T-helper 1 cell treated with Interleukin-12 subunit alpha and Interleukin-12 subunit beta and Interleukin-4 antibody, amounts not matched to agents 30 μg/mL and 1 μg/mL, for 36 hours (primary cell): ENCODE data around the gene ZBTB44.

Source experiments
- H3K27ac Mint-ChIP-seq: one replicate; pipeline ENCODE4 v1.8.0; 2021; ENCODE audit warnings: mild to moderate bottlenecking, mixed read lengths
- H3K27me3 Mint-ChIP-seq: one replicate; pipeline ENCODE4 v1.8.0; 2021; ENCODE audit warnings: low read depth, mixed read lengths
- H3K36me3 Mint-ChIP-seq: one replicate; pipeline ENCODE4 v1.8.0; 2021; ENCODE audit warnings: low read depth, mixed read lengths
- H3K4me1 Mint-ChIP-seq: one replicate; pipeline ENCODE4 v1.8.0; 2021; ENCODE audit warnings: low read depth, mixed read lengths
- H3K4me3 Mint-ChIP-seq: one replicate; pipeline ENCODE4 v1.8.0; 2021; ENCODE audit warnings: mild to moderate bottlenecking, moderate library complexity, mixed read lengths
- H3K9me3 Mint-ChIP-seq: one replicate; pipeline ENCODE4 v1.8.0; 2021; ENCODE audit warnings: mixed read lengths

Gene ZBTB44

GRCh38 chr11:130180491-130180890 is 134.2 kb downstream of the ZBTB44 start:
- Mint-ChIP-seq H3K27ac (no peak overlapping the region), H3K4me1 (no peaks in the 10 kb centered on the region), H3K36me3 (no peaks in the 10 kb centered on the region), H3K9me3 (no peaks in the 10 kb centered on the region), H3K4me3 (no peak overlapping the region), H3K27me3 (peaks cover 4% of the 10 kb centered on the region)

DNA sequence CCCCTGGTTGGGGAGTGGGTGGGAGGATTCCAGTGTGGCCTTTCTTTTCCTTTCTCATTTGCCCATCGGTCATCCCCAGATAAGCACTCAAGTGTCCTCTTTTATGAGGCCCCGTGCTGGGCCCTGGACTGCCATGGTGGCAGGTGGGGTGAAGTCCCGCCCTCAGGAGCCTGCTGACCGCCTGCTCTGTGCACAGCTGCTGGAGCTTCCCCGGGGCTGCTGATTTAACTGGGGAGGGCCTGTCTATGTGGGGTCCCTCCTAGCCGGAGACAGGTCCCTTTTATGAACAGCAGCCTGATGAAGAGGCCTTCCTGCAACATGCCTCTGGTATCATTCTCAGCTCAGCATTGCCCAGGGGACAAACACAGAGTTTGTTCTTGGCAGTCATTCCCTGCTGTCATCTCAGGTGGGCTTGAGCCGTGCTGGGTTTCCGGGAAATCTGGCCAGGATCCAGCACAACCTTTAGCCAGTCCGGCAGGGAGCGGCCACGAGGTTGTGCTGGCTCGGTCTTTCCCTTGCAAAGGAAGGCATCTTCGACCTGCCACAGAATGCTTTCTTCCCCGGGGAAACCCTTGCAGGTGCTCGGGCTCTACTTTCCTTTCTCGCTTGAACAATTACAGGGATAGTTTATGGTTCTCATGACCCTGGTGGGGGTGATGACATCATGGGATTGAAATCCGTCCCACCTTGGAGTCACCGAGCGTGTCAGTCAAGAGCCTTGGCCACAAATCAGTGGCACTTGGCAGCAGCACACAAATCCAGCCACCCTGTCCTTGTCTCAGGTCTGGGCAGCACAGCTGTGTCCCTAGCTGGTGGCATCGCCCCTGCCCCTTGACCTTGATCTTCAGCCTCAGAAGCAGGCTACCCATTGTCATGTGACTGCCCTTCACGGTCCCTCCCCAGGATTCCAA is 135.1 kb downstream of the ZBTB44 start:
- H3K4me3 Mint-ChIP-seq = no peak overlapping the region

DNA sequence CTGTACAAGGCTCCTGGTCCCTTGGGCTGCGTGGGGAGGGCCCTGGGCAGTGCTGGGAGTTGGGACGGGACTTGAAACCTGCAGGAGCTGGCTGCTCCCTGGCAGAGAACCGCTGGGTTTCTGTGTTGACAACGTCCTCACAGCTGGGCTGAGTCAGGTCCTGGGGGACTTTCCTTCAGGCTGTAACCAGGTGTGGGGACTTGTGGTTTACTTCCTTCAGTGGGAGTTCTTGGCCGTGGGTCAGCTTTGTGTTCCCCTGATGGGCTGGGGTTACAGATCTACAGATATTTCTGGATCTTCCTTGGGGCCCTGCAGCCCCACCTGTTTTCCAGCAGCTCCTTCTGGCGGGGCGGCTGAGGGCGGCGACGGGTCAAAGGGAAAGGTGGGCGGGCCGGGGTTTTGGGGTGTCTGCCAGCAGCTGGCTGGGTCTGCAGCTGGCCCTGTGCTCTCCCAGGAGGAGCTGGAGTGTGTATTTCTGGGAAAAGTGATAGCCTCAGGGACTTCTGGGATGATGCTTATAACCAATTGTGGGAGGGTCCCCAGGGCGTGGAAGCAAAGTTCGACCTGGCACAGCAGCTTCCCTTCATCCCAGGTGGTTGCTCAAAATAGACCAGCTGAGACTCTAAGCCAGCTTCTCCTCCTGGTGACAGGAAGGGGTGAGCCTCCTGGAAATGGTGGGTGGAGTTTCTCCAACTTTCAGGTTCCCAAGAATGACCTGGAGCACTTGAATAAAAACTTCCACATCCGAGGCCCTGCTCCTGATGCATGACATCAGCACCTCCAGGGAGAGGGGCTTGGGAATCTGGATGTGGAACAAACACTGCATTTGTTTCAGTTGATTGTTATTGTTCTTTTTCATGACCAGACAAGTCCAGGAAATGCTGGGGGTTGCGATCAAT is 136.0 kb downstream of the ZBTB44 start:
- no peaks in the 10 kb centered on the region for H3K36me3 Mint-ChIP-seq
- H3K9me3 Mint-ChIP-seq = peaks cover 7% of the 10 kb centered on the region
- H3K27ac Mint-ChIP-seq = no peak overlapping the region
- no peak overlapping the region for H3K4me3 Mint-ChIP-seq
- no peaks in the 10 kb centered on the region for H3K27me3 Mint-ChIP-seq
- no peaks in the 10 kb centered on the region for H3K4me1 Mint-ChIP-seq

More for the DNA sequence above, 135.1 kb downstream of the ZBTB44 start:
- Mint-ChIP-seq H3K4me1 (no peaks in the 10 kb centered on the region), H3K27ac (no peak overlapping the region), H3K9me3 (peaks cover 7% of the 10 kb centered on the region), H3K27me3 (no peaks in the 10 kb centered on the region), H3K36me3 (no peaks in the 10 kb centered on the region)

- no peaks in the 10 kb centered on the region for H3K27me3 Mint-ChIP-seq
These were observed 136.9 kb downstream of the ZBTB44 start for GRCh38 chr11:130177782-130178181.

More at GRCh38 chr11:130177782-130178181, 136.9 kb downstream of the ZBTB44 start:
- no peaks in the 10 kb centered on the region for H3K4me1 Mint-ChIP-seq
- H3K9me3 Mint-ChIP-seq = peaks cover 7% of the 10 kb centered on the region
- H3K27ac Mint-ChIP-seq = no peak overlapping the region
- H3K4me3 Mint-ChIP-seq = no peak overlapping the region
- no peaks in the 10 kb centered on the region for H3K36me3 Mint-ChIP-seq
